OCI-LY7 (cell line): ENCODE data around the gene ABCC5.

ENCODE experiments used
- EZH2phosphoT487 ChIP-seq: fragments of 200-600 bp; sonication (generic); IDR thresholded peaks from 2 replicates; pipeline ENCODE4 v1.6.1; 2018; ENCODE audit warnings: low read depth, borderline replicate concordance, mild to moderate bottlenecking, mixed run types, antibody characterized with exemption, low read length, moderate library complexity, mixed read lengths
- TF ChIP-seq, protein P1 (sequence below): fragments of 200-600 bp; sonication (generic); conservative IDR thresholded peaks from 2 replicates; pipeline ENCODE4 v1.5.1; 2014; ENCODE audit warnings: mild to moderate bottlenecking, antibody characterized with exemption, low read length, moderate library complexity, mixed read lengths

DNA sequence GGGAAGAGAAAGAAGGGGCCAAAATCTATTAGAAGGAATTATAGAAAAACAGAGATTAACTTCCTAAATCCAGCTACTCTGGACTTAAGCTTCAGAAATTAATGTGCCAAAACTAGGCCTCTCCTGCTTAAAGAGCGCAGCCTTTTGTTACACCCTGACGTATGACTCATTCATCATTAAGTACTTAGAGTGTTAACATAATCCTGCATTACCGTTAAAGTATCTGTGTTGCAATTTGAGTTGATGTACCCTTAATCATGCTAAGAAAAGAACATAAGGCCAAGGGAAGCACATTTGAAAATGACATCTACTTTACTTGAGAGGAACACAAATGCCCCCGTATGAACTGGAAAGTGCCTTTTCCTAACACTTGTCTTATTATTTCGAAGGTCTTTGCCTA is 21.7 kb upstream of the ABCC5 start:
- TF ChIP-seq, protein P1, sequence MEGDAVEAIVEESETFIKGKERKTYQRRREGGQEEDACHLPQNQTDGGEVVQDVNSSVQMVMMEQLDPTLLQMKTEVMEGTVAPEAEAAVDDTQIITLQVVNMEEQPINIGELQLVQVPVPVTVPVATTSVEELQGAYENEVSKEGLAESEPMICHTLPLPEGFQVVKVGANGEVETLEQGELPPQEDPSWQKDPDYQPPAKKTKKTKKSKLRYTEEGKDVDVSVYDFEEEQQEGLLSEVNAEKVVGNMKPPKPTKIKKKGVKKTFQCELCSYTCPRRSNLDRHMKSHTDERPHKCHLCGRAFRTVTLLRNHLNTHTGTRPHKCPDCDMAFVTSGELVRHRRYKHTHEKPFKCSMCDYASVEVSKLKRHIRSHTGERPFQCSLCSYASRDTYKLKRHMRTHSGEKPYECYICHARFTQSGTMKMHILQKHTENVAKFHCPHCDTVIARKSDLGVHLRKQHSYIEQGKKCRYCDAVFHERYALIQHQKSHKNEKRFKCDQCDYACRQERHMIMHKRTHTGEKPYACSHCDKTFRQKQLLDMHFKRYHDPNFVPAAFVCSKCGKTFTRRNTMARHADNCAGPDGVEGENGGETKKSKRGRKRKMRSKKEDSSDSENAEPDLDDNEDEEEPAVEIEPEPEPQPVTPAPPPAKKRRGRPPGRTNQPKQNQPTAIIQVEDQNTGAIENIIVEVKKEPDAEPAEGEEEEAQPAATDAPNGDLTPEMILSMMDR = no peak
- TF ChIP-seq EZH2phosphoT487 = no peak
